DMS153 treated with DMSO at 0.1 percent for 48 hours (cell line): Measurements from ENCODE around the gene NTRK1.

Experiments
- DNase-seq: peaks from one replicate; lab custom pipeline; 2025; ENCODE audit not compliant: unreplicated experiment; lab: John Stamatoyannopoulos, UW

Gene NTRK1

GRCh38 chr1:156879876-156880275 is 19.2 kb downstream of the NTRK1 start:
- no peak for DNase-seq

DNA sequence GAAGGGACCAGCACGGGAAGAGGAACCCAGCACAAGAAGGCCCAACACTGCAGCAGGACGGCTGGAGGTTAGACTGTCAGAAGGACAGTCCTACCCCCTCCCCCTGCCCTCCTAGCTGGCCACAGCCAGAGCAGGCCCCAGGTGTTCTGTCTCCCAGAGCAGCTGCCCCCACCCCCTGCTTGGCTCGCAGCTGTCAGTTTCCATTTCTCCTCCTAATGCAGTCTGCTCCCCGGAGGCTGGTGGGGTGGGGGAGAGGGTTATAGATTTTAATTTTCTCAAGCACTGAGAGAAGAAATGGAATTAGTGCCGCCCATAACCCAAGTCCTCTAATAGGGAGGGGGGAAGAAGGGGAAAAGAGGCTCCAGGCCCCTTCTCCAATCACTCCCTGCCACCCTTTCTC is 19.8 kb downstream of the NTRK1 start:
- no peak for DNase-seq

- DNase-seq, result no peak
Measured at GRCh38 chr1:156881101-156881500, 20.4 kb downstream of the NTRK1 start.

- DNase-seq, result no peak
Measured at GRCh38 chr1:156881663-156882062, 21.0 kb downstream of the NTRK1 start.

- DNase-seq, result no peak
Measured at GRCh38 chr1:156882543-156882942, 21.9 kb downstream of the NTRK1 start.

DNA sequence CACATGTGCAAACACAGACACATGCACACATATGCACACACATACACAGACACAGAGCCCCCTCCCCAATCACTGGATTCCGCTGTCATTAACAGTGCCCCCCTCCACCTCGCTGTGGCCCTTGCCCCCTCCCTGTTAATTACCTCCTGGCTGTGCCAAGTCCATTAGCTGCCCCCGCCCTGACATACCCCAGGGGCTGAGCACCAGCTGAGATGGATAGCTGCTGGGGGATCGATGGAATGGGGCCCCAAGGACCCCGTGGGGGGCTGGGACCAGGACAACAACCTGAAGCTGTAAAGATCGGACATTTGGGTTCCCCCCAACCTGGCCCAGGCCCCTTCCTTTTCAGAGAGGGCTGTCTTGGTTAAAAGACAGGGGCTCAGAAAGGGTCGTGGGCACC is 23.3 kb downstream of the NTRK1 start:
- no peak for DNase-seq

DNA sequence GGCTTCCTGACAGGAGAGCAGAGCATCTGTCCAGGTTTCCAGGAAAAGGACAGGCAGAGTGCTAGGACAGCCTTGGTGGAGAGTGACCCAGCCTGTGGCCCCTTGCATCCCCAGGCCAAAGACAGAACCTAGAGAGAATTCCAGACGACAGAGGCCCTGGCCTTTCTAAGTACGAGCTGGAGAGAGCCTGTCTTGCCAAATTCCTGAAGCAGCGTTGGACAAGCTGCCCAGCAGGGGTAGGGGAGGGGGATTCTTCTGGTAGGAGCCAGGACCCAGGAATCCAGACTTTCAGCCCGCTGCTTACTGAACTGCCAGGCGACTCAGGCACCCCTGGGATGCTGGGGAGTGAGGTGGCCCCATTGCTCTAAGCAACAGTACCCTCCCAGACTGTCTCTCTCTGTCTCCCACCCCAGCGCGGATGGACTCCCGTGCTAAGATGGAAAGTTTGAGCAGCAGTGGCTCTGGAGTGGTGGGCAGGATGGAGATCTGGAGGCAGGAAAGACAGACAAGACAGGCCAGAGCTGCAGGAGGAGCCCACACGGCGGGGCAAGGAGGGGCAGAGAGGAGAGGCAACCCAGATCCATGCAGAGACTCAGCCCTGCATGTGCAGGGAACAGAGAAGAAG is 24.0 kb downstream of the NTRK1 start:
- no peak for DNase-seq

GRCh38 chr1:156885314-156885713 is 24.6 kb downstream of the NTRK1 start:
- DNase-seq, result no peak

DNA sequence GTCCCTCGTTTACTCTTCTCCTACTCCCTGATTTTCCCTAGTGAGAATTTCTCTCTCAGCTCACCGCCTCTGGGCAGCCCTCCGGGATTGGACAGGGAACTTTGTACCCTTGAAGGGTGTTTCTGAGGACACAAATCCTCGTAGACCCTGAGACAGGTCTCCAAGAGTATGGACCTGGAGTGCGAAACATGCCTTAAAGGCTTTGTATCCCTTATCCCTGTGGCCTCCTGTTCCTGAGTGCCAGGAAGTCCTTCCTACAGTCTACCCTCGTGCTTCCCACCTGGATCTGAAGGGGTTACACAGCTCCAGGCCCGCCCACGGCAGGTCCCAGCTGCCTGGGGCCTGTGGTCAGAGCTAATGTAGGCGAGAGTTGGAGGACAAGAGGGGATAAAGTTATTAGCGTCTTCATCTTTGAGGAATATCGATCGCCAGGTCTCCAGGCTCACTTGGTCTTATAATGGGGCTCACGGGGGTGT is 25.3 kb downstream of the NTRK1 start:
- no peak for DNase-seq

GRCh38 chr1:156886583-156887281 is 26.1 kb downstream of the NTRK1 start:
- DNase-seq, result no peak

DNA sequence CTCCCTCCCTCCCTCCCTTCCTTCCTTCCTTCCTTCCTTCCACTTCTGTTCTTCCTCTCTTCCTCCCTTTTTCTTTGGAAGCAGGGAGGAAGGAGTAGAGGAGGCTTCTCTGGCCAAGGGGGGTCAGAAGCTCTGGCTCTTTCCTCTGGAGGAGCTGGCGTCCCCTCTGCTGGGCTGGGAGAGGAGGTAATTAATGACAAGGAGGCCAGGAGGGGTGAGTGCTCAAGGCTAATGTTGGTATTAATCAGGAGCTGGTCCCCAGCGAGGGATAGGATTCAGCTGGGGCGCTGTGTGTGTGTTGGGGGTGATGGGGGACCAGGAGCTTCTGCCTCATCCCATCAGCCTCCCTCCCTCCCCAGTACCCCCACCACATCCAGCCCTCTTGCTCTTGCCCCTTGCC is 26.7 kb downstream of the NTRK1 start:
- DNase-seq, result no peak

DNA sequence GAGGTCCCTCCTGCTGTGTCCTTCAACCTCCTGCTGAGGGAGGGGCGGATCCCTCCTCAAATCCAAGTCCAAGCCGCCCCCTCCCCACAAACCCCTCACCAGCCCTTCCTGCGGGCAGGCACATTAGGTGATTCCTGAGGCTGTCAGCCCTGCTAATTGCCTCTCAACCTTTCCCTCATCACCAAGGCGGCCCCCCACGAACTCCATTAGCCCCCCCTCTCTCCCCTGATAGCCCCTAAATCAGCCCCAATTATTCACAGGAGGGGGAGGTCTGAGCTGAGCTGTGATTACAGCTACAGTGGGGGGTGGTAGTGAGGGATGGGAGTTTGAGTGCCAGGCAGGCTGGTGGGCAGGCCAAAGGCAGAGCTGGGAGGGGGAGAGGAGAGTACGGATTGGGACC is 27.1 kb downstream of the NTRK1 start:
- DNase-seq, result no peak

- peak; percentile 64 for DNase-seq
Measured at GRCh38 chr1:156889802-156890580, 29.3 kb downstream of the NTRK1 start.

DNA sequence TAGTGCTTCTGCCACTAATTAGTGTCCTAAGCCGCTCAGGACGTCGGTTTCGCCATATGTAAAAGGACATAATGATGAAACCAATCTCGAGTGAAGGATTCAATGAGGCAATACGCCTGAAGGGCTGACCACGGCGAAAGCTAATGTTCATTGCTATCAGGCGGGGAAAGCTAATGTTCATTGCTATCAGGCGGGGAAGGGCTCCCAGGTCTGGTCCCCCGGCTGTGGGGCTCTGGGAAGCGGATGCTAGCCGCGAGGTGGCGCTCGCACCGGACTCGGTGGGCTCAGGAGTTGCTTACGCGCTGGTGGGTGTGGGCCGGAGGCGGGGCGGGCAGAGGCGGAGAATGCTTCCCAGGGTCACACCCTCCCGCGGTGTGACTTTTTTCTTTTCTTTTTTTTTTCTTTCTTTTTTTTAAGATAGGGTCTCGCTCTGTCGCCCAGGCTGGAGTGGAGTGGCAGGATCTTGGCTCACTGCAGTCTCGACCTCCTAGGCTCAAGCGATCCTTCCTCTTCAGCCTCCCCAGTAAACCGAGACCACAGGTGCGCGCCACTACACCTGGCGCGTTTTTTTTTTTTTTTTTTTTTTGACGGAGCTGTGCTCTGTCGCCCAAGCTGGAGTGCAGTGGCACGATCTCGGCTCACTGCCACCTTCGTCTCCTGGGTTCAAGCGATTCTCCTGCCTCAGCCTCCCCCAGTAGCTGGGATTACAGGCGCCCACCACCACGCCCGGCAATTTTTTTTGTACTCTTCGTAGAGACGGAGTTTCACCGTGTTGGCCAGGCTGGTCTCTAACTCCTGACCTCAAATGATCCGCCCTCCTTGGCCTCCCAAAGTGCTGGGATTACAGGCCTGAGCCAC is 31.8 kb downstream of the NTRK1 start:
- DNase-seq, result peak; percentile 80

GRCh38 chr1:156893048-156893953 is 32.6 kb downstream of the NTRK1 start, which contains the start of gene PEAR1:
Gene PEAR1 (plus strand): TSS chr1:156893718. CDS start chr1:156903927, 10,209 bp downstream.
- no peak for DNase-seq

- no peak for DNase-seq
Measured at GRCh38 chr1:156894001-156894400, 33.3 kb downstream of the NTRK1 start.

GRCh38 chr1:156894711-156895454 is 34.2 kb downstream of the NTRK1 start:
- DNase-seq, result no peak

GRCh38 chr1:156895455-156895812 is 34.8 kb downstream of the NTRK1 start:
- DNase-seq, result no peak

DNA sequence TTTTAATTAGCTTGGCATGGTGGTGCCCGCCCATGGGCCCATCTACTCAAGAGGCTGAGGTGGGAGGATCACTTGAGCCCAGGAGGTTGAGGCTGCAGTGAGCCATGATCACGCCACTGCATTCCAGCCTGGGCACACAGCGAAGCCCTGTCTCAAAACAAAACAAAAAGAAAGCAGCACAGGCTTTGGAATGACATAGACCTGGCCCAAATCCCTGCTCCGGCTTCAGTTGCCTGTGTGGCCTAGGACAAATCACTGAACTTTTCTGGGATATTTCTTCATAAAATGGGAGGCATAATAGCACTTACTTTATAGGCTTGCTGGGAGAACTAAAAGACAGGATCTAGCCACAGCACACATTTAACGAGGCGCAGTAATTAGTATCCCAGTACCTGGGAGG is 35.3 kb downstream of the NTRK1 start:
- no peak for DNase-seq
